Endothelial cell of umbilical vein (primary cell): ENCODE data around the gene PSMD3. TPM values are rescaled to one million over a fixed set of nuclear protein-coding genes. Genes with fewer than 3 reads are reported as not detected.

Experiments used
- BruUV-seq: library from RNA; stranded (reverse); fragments of 400-500 nt; replicated peaks from 2 replicates; lab custom pipeline; 2021; lab: Mats Ljungman, UMichigan
- CTCF ChIA-PET: fragments of 300-600, 350-600 bp; sonication (Branson Sonifier 250); formaldehyde crosslinking; loops from one replicate; lab custom pipeline; 2021; ENCODE audit warnings: antibody characterized with exemption, inconsistent platforms; lab: Charles Lee
- POLR2A ChIA-PET: fragments of 300-600, 350-600 bp; sonication (Branson Sonifier 250); formaldehyde crosslinking; loops from one replicate; lab custom pipeline; 2021; ENCODE audit warnings: antibody characterized with exemption, inconsistent platforms; lab: Charles Lee
- DNase-seq: peaks from one replicate; pipeline ENCODE4 v3.0.0-alpha.2; 2011; ENCODE audit warnings: low read depth, low spot score
- FAIRE-seq: peaks from 2 replicates; lab custom pipeline; 2011; peaks lifted over from hg19 to GRCh38; lab: Jason Lieb, UNC
- H2AFZ ChIP-seq: 2 replicates; pipeline ENCODE4 v1.6.0; 2012; ENCODE audit warnings: low read depth, low read length, control low read depth, inconsistent platforms
- H3K27ac ChIP-seq: 2 replicates; pipeline ENCODE4 v1.5.1; 2011; ENCODE audit warnings: low read depth, mild to moderate bottlenecking, control low read depth, low read length, moderate library complexity; ENCODE audit not compliant: insufficient read depth
- H3K27me3 ChIP-seq, 2 experiments: 2 replicates each; pipeline versions ENCODE4 v1.6.0 to v1.6.1; 2011; ENCODE audit warnings: low read length in 2 of 2, mixed read lengths in 1 of 2; ENCODE audit not compliant: control insufficient read depth in 2 of 2, insufficient read depth in 2 of 2
- H3K36me3 ChIP-seq, 2 experiments: 2 replicates in 1 of 2; 3 replicates in 1 of 2; pipeline ENCODE4 v1.5.1; 2011; ENCODE audit warnings: low read length in 2 of 2, mild to moderate bottlenecking in 1 of 2, moderate library complexity in 1 of 2; ENCODE audit not compliant: control insufficient read depth in 2 of 2, insufficient read depth in 2 of 2; ENCODE audit errors: extremely low read depth in 1 of 2
- H3K4me1 ChIP-seq: 3 replicates; pipeline ENCODE4 v1.5.1; 2011; ENCODE audit warnings: mild to moderate bottlenecking, low read length; ENCODE audit not compliant: control insufficient read depth, insufficient read depth; ENCODE audit errors: extremely low read depth
- H3K4me2 ChIP-seq: 2 replicates; pipeline ENCODE4 v1.6.1; 2011; ENCODE audit warnings: low read length, control low read depth, mixed read lengths; ENCODE audit not compliant: insufficient read depth
- H3K4me3 ChIP-seq, 3 experiments: fragments of 200-600 bp in 1 of 3; sonication (generic), shearing (Covaris generic) in 1 of 3; replicated peaks in 1 of 3; 2 replicates each; pipeline ENCODE4 v1.5.1; 2011 to 2016; ENCODE audit warnings: control low read depth in 3 of 3, low read length in 3 of 3, mild to moderate bottlenecking in 2 of 3, inconsistent platforms in 1 of 3, low read depth in 1 of 3, moderate library complexity in 1 of 3; ENCODE audit not compliant: insufficient read depth in 1 of 3
- H3K79me2 ChIP-seq: 2 replicates; pipeline ENCODE4 v1.6.0; 2012; ENCODE audit warnings: low read length, inconsistent platforms; ENCODE audit not compliant: control insufficient read depth, insufficient read depth
- H3K9ac ChIP-seq: replicated peaks from 2 replicates; pipeline ENCODE3; 2011; ENCODE audit warnings: low read length, control low read depth; ENCODE audit not compliant: insufficient read depth; ENCODE audit errors: extremely low read depth
- H3K9me1 ChIP-seq: replicated peaks from 3 replicates; pipeline ENCODE4 v1.6.0; 2011; ENCODE audit warnings: mild to moderate bottlenecking, low read length; ENCODE audit not compliant: control insufficient read depth, insufficient read depth; ENCODE audit errors: extremely low read depth
- H3K9me3 ChIP-seq: replicated peaks from 2 replicates; pipeline ENCODE4 v1.5.1; 2012; ENCODE audit warnings: low read length, inconsistent platforms; ENCODE audit not compliant: control insufficient read depth, insufficient read depth
- H4K20me1 ChIP-seq: replicated peaks from 2 replicates; pipeline ENCODE3; 2011; ENCODE audit warnings: mild to moderate bottlenecking, low read length; ENCODE audit not compliant: control insufficient read depth, insufficient read depth; ENCODE audit errors: extremely low read depth
- EZH2 ChIP-seq: IDR thresholded peaks from 2 replicates; pipeline ENCODE4 v1.6.1; 2012; ENCODE audit warnings: borderline replicate concordance, low read depth, mild to moderate bottlenecking, moderate library complexity, low read length, inconsistent platforms; ENCODE audit not compliant: severe bottlenecking
- FOS ChIP-seq: IDR thresholded peaks from 2 replicates; pipeline ENCODE4 v1.6.1; 2011; ENCODE audit warnings: mild to moderate bottlenecking, low read length, moderate library complexity, borderline replicate concordance; ENCODE audit not compliant: insufficient read depth
- GATA2 ChIP-seq: IDR thresholded peaks from 2 replicates; pipeline ENCODE4 v1.7.0; 2011; ENCODE audit warnings: low read depth, mild to moderate bottlenecking, moderate library complexity, mixed read lengths, low read length; ENCODE audit not compliant: insufficient read length, insufficient read depth
- JUN ChIP-seq: IDR thresholded peaks from 2 replicates; pipeline ENCODE4 v1.6.1; 2011; ENCODE audit warnings: borderline replicate concordance, low read depth; ENCODE audit not compliant: insufficient read length, insufficient read depth
- MAX ChIP-seq: IDR thresholded peaks from 2 replicates; pipeline ENCODE4 v1.6.1; 2011; ENCODE audit not compliant: insufficient read depth, insufficient read length
- MYC ChIP-seq: IDR thresholded peaks from one replicate; pipeline ENCODE4 v1.6.1; 2011; ENCODE audit warnings: mild to moderate bottlenecking, low read depth, low read length
- POLR2A ChIP-seq: IDR thresholded peaks from 2 replicates; pipeline ENCODE4 v1.6.1; 2012; ENCODE audit warnings: low read depth, mild to moderate bottlenecking, control low read depth, low read length
- POLR2AphosphoS5 ChIP-seq: IDR thresholded peaks from 2 replicates; pipeline ENCODE4 v1.6.1; 2012; ENCODE audit warnings: low read depth, mild to moderate bottlenecking, control low read depth, low read length, moderate library complexity; ENCODE audit not compliant: insufficient read depth
- dilution Hi-C: fragments of 300-500 bp; cut with MboI; formaldehyde crosslinking; loops from one replicate; pipeline ENCODE4 v1.15.0; 2019; ENCODE audit warnings: low sequenced_read_pairs; ENCODE audit not compliant: extremely low pct_ligation_motif_present
- intact Hi-C: fragments of 100-400 bp; cut with micrococcal nuclease; formaldehyde crosslinking; loops from one replicate; pipeline ENCODE4 v1.10.0; 2022
- polyA plus RNA-seq, 4 experiments: library from polyadenylated mRNA; depleted of rRNA in 3 of 4; stranded (reverse) in 3 of 4; unstranded in 1 of 4; fragments of >200 nt; gene quantifications; 2 replicates each; pipeline versions ENCODE4 v1.2.1 to v1.2.3, GENCODE V29; 2011 to 2012; ENCODE audit warnings: missing spikeins in 1 of 4
- total RNA-seq: library from RNA; stranded (reverse); gene quantifications from 2 replicates; pipeline ENCODE4 v1.2.3, GENCODE V29; 2021
- TF ChIP-seq, protein P1 (sequence below), 2 donors: IDR thresholded peaks; 1 replicate in 1 of 2; 2 replicates in 1 of 2; pipeline ENCODE4 v1.5.1; 2011; ENCODE audit warnings: low read length in 2 of 2, mild to moderate bottlenecking in 2 of 2, moderate library complexity in 2 of 2, control low read depth in 1 of 2, inconsistent platforms in 1 of 2, low read depth in 1 of 2; ENCODE audit not compliant: insufficient read depth in 1 of 2; ENCODE audit errors: extremely low read depth in 1 of 2

The PSMD3 gene
- total and polyA plus RNA-seq, 2 donors (not counting 3 experiments of a cell fraction or from before 2014, with no cell fraction given), result 120 to 136 TPM

- BruUV-seq, result no TSS peak
- TF ChIP-seq, protein P1, sequence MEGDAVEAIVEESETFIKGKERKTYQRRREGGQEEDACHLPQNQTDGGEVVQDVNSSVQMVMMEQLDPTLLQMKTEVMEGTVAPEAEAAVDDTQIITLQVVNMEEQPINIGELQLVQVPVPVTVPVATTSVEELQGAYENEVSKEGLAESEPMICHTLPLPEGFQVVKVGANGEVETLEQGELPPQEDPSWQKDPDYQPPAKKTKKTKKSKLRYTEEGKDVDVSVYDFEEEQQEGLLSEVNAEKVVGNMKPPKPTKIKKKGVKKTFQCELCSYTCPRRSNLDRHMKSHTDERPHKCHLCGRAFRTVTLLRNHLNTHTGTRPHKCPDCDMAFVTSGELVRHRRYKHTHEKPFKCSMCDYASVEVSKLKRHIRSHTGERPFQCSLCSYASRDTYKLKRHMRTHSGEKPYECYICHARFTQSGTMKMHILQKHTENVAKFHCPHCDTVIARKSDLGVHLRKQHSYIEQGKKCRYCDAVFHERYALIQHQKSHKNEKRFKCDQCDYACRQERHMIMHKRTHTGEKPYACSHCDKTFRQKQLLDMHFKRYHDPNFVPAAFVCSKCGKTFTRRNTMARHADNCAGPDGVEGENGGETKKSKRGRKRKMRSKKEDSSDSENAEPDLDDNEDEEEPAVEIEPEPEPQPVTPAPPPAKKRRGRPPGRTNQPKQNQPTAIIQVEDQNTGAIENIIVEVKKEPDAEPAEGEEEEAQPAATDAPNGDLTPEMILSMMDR (IDR thresholded peaks at IDR 0.05; ENCODE audit: extremely low read depth in 1 of 2, insufficient read depth in 1 of 2, low read depth in 1 of 2, low read length in 2 of 2), result no peak
- TF ChIP-seq POLR2AphosphoS5 (no peak), MAX (no peak), MYC (no peak), EZH2 (no peak), FOS (no peak), GATA2 (no peak), POLR2A (no peak), JUN (no peak)
- Histone ChIP-seq H2AFZ (no peak overlapping the region), H3K9ac (no peak overlapping the region), H3K27me3 (no peaks in the 10 kb centered on the region), H3K9me3 (no peaks in the 10 kb centered on the region), H4K20me1 (no peaks in the 10 kb centered on the region), H3K4me1 (peaks cover 2% of the 10 kb centered on the region), H3K4me2 (no peak overlapping the region), H3K9me1 (no peaks in the 10 kb centered on the region), H3K79me2 (no peaks in the 10 kb centered on the region), H3K4me3 (no peak overlapping the region), H3K36me3 (peaks cover 2 to 45% of the 10 kb centered on the region in 2 experiments), H3K27ac (no peak overlapping the region)
- no peak for FAIRE-seq
- dilution Hi-C loops (no loop called here), intact Hi-C loops (no loop called here)
- DNase-seq, result no peak
- CTCF ChIA-PET, result no interaction called here
- POLR2A ChIA-PET, result no interaction called here
Observed at GRCh38 chr17:40031706-40032105, 51.1 kb downstream of the PSMD3 start.
